GM21390 (cell line): ENCODE measurements around the gene PCTP.
A peak's percentile ranks its signal among the peaks of the same experiment; 100 is the strongest.

Experiments used
- ATAC-seq: cut with Tn5 transposase; IDR thresholded peaks from one replicate; pipeline ENCODE4 v1.9.1; 2021; ENCODE audit not compliant: unreplicated experiment

PCTP gene

DNA sequence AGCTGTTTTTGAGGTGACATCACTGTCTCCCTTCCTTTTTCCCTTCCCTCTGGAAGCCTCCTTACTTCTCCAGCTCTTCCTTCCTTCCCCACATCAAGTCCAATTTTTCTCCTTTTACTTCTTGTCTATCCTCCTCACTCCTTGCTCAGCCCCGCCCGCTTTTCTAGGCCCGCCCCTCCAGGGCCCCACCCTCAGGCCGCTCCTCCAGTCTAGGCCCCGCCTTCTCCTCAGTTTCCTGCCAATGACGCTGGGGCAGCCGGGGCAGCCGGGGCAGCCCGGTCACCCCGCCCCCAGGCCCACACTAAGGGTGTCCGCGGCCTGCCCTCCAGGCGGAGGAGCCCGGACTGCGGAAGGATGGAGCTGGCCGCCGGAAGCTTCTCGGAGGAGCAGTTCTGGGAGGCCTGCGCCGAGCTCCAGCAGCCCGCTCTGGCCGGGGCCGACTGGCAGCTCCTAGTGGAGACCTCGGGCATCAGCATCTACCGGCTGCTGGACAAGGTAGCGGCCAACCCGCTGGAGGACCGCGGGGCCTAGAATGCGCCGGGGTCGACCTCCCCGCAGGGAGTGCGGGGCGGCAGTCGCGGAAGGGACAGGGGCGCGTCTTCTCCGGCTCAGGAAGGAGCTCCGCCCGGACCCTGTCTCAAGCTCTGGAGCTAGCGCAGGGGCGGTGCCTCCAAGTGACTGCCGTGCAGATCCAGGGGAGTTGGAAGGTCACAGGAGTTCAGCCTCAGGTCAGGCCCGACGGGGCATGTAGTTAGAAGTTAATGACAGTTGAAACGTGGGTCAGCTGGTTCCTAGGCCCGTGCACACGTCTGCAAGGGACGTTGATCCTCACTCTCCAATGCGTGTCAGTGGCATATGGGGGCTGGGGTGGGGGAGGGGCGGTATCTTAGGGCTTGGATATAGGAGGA, at the start of gene PCTP:
PCTP (plus strand) TSS at position 302 of the 908 bp plus-strand sequence; CDS start at position 355, 53 bp downstream.
- peak; percentile 99 for ATAC-seq

DNA sequence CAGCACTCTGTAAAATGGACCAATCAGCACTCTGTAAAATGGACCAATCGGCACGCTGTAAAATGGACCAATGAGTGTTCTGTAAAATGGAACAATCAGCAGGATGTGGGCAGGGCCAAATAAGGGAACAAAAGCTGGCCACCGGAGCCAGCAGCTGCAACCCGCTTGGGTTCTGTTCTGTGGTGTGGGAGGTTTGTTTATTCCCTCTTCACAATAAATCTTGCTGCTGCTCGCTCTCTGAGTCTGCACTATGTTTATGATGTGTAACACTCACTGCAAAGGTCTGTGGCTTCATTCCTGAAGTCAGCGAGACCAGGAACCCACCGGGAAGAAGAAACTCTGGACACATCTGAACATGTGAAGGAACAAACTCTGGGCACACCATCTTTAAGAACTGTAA, 48.7 kb upstream of the PCTP start:
- ATAC-seq: no peak

DNA sequence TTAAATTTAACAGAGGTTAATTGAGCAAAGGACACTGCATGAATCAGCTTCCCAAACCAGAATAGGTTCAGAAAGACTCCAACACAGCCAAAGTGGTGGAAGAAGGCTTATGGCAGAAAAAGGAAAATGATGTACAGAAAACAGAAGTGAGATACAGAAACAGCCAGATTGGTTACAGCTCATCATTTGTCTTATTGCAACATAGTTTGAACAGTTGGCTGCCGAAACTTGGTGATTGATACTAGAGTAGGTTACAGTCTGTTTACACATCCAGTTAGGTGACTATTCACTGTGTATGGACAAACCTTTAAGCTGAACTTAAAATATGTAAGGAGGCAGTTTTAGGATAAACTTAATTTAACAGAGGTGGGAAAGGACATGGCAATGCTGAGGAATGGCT, 46.5 kb upstream of the PCTP start:
- ATAC-seq: no peak

DNA sequence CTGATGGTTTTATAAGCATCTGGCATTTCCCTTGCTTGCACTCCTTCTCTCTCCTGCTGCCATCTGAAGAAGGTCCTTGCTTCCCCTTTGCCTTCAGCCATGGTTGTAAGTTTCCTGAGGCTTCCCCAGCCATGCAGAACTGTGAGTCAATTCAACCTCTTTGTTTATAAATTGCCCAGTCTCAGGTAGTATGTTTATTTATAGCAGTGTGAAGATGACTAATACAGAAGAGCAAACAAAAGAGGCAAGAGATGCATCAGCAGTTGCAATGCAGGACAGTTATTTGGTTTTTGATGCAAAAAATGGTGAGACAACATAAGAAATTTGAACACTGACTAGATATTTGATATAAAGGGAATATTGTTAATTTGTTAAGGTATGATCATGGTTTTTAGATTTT, 45.0 kb upstream of the PCTP start:
- peak; percentile 81 for ATAC-seq

DNA sequence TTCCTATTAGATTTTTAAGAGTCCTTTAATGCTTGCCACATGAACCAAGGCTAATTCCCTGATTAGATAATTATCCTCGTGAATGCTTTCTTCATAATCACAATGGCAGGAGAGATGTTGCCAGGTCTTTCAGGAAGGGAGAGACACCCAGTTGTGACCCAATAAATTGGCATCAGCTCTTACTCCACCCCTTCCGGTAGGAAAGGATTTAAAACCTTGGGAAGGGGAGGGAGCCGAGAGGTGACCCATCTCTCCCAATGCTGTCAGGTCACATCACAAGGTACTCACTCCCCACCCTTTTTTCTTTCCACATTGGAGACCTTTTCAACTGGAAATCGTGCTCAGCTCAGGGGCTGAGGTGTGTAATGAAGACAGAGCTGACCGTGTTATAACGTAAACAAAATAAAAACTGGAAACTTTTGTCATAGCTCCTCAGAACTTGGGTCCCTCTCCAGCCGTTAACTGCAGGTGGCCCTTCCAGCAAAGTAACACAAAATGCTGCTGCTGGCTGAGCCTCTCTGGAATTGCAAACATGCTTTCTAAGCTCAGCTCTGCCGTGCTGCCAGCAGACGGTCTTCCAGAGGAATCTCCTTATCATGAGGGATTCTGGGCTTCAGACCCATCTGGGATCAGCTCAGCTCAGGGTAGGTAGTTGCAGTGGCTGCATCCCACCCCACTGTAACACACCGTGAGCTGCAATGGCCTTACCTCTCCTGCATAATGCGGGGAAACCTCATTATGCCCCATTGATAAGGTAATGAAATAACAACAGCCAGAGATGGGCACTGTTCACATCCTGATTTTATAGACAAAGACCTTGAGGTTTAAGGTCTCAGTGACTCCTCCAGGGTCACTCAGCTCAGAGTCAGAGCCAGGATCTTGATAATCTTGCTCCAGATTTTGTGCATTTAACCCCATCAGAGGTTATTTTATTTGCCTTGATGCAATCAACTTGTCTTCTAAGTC, 43.8 kb upstream of the PCTP start:
- no peak for ATAC-seq

DNA sequence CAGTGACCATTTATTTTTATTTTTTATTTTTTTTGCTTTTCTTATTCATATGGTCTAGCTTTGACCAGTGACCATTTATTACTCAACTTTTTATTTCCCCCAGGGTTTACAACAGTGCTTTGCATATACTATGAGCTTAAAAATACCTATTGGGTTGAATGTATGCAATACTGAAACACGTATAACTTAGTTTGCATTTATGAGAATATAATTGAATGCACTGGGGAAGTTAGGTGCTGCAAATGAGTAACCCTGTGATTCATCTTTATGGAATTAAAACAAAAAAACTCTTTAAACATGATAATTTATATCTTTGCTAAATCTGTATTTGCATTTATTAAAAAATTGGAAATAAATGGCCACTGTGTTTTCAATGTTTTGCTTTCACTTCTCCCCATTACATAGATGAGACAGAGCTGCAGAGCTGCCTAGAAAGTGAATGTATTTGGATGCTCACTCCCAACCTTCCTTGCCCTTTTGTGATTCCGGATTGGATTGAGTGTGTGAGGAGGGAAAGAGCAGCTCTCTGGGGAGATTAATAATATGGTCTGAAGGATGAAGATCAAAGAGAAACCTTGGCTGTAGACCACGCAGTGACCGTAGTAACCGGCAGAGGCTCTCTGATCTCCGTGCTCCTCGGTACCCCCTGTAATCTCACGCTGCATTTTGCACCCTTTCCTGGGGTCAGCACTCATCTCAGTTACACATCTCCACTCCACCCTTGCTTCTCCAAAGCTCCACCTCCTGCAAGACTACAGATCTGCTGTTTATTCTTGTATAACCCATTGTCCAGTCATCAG, 42.5 kb upstream of the PCTP start:
- ATAC-seq: no peak

DNA sequence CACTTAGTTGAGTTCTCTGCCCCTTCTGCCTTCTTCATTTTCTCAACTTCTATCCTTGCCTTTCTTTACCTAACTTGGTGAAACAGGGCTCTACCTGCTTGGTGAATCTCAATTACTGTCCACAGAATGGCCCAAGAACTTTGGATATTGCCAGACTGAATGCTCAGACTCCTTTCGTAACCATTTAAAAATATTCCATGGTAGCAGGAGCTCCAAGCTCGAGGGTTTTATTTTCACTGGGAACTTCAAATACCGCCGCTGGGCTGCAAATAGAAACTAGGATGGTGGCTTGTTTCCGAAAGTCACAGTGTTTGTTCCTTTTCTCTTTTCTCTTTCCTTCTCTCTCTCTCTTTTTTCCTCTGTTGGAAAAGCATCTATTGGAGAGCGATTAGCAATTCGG, 41.4 kb upstream of the PCTP start:
- no peak for ATAC-seq

DNA sequence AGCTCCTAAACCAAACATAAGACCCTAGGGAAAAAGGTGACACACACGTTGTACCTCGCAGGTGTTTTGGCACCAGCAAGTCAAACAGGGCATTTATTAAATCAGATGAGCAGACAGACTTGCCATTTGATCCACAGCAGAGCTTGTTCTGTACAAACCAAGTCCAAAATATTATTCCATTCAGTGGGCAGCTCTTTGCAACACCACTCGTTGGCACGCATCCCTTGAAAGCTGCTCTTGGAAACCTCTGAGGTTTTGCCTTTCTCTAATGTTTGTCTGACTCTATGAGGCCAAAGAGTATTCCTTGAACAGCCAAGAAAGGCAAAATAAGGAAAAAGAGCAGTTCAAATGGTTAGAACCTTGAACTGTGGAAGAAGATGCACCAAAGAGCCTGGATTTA, 40.9 kb upstream of the PCTP start:
- ATAC-seq: no peak

DNA sequence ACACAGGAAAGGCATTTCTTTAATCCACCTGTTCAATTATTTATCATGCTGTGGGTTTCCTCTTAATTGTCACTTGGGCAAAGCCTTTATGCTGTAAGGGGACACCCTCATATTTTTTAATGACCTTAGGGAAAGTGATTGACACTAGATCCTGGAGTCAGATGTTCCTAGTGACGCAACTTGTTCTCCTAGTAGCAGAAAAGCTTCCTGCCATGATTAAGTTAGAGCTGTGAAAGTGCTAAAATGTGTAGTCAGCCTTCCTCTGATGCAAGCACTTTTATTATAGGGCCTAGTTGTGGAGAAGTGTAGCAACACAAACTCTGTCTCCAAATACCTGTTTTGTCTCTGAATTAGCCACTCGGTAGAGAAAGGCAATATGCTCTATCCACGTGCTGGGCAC, 40.4 kb upstream of the PCTP start:
- ATAC-seq: no peak

DNA sequence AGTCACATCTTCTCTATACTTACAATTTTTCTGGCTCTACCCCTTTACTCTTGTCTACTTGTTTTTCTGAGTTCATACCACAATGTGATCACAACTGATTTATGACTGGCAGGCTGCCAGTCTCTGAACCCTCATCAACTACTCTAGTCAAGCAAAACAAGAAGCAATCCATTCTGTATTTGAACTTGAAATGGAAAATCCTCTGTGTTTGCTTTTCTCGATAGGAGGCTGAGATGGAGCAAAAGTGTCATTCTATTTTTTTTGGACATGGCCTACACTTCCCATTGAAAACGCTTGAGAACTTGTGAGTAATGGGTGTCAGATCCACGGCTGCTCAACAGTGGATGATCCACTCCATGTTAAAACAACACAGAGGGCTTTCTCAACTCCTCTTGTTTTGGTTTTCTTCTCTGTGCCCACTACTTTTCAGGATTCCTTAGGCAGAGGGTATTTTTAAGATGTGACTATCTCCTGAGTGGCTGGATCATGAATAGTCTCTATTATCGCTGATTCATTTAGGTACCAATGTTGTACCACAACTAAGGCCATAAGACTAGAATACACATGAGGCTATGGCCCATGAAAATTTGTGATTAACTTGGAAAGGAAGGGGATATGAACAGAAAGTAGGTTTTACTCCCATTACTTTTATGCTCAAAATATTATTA, 39.9 kb upstream of the PCTP start:
- ATAC-seq: no peak

DNA sequence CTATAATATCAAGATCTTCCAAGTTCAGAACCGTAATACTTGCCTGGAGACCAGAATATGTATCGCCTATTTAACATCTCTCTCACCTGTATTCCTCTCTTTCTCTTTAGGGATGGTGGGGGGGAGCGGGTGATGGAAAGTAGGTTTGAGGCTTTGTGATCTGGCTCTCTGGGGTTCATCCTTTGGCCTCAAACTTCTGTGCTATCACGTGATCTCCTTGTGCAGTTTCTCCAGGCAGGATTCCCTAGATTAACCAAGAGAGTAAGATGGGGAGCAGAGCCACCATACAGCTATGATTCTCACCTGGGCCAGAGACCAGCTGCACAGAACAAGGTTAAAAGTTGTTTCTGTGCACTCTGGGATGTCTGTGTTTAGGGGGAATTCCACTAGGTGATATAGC, 33.4 kb upstream of the PCTP start:
- ATAC-seq: no peak

DNA sequence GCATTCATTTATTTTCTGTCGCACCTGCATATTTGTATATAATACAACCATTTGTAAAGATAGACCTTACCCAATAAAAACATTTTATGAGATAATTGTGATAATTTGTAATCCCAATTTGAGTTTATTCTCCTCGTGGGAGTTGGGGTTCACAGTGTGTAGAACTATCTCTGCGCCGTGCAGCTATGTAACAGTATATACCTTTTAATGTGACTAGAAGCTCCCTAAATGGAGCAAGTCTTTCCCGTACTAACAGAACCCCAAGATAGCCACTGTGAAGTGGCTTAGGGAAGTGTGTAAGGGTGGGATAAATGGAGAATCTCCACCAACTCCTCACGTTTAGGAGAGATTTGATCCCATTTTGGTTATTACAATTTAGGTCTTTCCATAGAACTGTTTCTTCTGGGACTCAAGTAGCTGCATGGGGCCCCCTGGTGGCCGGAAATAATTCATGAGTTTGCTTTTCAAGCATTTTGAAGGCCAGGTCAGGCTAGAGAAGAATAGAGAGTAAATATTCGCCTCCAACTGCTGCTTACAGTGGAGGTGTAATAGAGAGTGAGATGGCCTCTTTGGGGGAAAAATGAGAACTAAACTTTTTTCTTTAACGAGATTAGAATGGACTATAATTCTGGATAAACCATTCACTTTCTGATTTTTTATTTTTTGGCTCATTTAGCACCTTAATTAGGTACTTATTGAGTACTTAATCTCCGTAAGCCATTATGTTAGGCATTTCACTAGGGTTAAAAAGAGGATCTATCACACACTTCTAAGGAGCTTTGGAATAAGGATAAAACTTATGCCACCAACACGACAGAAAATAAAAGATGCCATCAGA, 32.7 kb upstream of the PCTP start:
- peak; percentile 76 for ATAC-seq

DNA sequence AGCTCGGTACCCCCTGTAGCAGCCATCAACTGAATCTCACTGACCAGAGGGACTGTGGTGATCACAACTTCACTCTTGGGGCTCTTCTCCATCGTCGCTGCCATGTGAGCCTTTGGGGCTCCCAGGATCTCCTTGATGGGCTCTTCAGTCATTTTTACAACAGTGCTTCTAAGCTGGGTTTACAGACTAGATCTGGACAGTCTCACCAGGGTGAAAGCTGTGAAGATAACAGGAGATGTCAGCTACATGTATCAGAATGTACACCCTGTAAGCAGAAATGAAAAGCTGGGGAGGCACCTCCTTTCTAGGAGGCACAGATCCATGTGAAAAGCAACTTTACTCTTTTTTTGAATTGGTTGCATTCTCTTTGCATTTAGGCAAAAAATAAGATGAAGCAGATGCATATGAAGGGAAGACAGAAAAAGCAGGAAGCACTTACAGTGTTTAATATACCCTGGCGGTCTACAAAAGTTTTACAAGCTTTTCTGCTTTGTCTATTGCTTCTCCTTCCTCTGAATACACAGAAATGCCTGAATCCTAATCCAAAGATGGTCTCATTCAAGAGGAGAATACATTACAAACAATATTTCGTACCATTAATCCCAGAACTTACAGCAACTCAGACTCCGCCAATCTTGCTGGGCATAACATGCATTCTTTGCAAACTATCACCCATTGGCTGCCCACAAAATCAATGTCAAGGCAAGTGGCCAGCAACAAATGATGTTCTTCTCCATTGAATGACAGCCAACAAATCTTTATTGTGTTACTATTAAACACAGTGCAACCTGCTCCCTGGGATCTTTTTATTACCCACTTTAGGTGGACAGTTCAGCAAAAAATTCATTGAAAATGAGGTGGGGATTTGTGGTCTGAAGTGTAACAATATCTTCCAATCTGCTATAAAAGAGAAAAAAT, 29.7 kb upstream of the PCTP start:
- no peak for ATAC-seq

DNA sequence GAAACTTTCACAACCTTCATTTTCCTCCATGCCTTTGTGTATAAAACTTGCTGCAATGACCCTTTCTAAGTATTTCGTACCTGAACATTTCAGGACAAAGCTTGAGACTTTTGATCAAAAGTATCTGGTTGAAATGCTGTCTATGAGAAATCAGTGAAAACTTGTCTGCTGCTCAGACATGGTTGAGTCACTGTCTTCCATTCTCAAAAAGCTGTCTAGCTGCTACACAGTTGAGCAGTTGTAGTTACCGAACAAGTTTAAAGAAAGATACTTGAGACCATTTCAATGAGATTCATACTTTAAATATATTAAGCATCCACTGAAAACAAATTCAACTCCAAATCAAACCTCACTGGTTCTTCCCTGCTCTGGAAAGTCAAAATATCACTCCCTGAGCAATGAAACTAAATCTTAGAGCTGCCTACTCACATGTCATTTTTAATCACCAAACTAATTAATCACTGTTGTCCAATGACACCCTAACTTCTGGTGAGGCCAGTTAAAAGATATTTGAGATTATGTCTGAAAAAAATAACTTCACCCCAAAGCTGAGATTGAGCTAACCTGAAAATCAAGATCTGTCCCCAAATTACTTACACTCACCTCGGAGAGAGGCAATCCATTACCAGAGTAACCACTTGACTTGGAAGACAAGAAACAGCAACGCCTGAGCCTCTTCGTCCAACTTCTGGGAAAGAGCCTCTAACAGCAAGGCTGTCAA, 28.7 kb upstream of the PCTP start:
- ATAC-seq: no peak

DNA sequence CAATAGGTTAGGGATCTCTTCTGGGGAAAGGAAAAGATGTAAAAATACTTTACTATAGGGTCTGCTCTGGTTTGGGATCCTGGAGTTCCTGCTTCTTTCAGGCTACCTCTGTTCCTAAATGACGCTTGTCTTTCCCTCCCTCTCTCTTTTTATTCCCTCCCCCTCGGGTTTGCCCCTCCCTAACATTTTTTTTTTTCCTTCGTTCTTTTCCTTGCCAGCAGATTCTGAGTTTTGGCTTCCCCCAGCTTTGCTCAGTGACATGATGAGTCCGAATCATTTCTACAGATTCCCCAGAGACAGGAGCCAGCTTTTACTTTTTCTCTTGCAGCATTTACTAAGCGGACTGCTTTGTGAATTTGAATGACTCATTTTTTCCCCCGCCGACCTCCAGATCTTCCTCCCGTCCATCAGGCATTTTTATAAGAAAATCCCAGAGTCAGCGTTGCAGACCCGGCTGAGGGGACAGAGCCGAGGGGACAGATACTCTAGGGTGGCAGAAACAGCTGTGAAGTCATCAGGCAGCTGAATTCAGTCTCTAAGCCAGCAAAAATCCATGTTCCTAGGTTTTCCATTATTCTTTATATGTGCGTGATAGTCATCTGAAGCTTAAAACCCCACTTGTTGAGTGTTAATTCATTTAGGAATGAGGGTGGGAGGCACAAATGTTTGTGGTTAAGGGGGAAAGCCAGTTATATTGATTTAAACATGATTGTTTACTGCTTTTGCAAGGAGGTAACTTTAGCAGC, 27.9 kb upstream of the PCTP start, which contains the start of gene TMEM100:
TMEM100 (minus strand) TSS at position 123 of the 746 bp plus-strand sequence. CDS start 1,794 bp downstream, outside the sequence.
- ATAC-seq: no peak

DNA sequence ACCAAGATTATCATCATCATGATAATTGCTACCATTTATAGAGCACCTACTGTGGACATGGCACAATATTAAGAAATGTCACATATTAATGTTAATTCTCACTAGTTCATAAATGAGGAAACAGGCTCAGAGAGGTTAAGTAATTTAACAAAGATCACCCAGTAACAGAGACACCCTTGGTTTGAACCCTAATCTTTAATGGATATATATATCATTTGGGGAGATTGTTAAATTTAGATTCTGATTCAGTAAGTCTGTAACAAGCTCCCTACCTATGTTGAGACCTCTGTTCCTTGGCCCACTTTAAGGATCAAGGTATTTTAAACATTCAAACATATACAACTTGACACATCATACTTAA, 27.4 kb upstream of the PCTP start:
- ATAC-seq: no peak

DNA sequence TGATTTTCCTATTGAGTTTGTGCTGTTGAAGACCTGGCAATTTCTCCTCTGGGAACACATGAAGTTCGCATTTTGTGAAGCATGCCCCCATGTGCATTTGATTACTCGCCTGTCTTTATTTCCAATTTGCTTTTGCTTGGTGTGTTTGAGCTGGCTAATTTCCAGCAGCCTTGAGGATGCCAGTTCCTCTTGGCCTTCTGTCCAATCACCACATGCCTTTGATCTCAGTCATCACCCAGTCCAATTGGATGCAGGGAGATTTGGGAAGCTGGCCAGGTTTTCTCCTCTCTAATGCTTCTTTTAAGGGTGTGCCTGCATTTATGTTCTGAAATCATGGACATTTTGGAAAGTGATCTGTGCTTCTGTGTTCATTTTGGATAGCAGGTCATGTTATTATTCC, 24.4 kb upstream of the PCTP start:
- no peak for ATAC-seq
